ENCODE data around the gene PCBP4.
"Not testable (repeated sequence)": the region's sequence is repeated elsewhere in the genome, so short reads cannot be mapped to it uniquely, and the experiment has no call there.

Gene PCBP4

DNA sequence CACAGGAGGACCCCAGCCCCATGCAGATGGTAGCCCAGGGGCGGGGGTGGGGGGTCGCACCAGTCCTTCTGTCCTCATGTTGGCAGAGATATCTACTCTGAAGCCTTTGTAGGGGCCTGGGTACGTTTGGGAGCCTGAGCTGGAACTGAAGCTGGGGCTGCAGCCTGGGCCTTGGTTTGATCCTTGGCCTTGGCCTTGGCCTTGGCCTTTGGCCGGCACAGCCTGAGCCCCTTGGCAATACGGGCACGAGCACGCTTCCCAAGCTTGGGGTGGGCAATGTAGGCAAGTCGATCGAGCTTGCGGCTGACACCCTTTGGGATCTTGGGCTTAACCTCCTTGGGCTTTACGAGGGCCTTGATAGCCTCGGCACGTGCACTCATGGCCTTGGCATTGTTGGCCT lies 26.4 kb upstream of the PCBP4 start:
- not testable (repeated sequence) for DNase-seq

DNA sequence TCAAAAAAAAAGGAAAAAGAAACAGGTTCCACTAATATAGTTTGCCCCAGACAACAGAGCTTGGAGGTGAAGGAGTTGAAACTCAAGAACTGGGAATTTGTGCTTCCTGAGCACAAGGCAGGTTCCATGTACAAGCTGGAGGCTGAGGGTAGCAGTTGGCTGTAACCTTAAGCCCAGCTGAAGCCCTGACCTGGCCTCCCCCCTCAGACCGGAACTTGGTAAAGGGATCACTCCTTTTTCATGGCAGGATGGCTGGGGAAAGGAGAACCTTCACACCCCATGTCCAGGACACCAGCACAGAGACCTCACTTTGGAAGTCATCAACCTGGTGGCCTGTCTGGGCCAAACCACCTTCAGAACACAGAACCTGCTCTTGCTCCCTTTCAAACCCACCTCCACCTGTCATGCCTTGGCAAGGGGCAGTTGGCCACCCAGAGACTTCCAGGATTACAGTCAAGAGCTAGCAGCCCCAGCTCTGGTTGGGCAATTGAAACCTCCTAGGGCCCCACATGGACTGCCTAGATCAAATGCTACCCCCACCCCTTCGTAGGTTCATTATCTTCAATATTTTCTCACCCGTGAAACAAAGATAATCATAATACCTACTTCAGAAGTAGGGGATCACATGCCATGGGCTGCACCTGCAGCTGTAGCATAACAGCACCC lies 24.9 kb upstream of the PCBP4 start:
- DNase-seq: no peak

DNA sequence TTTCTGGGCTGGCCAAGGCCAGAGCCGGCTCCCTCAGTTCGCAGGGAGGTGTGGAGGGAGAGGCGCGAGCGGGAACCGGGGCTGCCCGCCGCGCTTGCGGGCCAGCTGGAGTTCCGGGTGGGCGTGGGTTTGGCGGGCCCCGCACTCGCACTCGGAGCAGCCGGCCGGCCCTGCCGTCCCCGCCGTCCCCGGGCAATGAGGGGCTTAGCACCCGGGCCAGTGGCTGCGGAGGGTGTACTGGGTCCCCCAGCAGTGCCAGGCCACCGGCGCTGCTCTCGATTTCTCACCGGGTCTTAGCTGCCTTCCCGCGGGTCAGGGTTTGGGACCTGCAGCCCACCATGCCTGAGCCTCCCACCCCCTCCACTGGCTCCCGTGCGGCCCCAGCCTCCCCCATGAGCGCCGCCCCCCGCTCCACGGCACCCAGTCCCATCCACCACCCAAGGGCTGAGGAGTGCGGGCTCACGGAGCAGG lies 23.3 kb upstream of the PCBP4 start:
- DNase-seq: not testable (repeated sequence)

DNA sequence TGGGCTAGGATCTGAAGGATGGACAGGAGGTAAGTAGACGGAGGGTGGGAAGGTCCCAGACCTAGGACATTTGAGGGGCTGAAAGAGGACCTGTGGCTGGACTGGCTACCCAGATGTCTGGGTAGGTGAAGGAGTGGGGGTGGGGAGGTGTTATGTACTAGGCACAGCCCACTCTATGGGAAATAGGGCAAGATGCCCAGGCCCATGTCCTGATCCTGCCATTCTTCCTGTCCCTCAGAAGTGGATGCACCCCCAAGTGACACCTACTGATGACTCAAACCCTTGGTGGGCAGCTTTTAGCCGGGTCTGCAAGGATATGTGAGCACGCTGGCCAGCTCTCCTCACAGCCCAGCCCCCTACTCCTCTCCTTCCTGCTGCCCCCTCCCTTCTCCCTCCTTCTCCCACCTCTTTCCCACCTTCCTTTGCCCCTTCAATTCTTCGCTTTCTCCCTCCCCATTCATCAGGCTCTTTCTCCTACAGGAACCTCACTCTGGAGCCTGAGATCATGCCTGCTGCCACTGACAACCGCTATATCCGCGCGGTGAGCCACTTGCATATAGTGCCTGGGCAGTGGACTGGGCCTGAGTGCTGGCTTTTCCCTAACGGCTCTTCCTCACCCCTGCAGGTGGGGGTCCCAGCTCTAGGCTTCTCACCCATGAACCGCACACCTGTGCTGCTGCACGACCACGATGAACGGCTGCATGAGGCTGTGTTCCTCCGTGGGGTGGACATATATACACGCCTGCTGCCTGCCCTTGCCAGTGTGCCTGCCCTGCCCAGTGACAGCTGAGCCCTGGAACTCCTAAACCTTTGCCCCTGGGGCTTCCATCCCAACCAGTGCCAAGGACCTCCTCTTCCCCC lies 21.3 kb upstream of the PCBP4 start:
- DNase-seq: no peak

DNA sequence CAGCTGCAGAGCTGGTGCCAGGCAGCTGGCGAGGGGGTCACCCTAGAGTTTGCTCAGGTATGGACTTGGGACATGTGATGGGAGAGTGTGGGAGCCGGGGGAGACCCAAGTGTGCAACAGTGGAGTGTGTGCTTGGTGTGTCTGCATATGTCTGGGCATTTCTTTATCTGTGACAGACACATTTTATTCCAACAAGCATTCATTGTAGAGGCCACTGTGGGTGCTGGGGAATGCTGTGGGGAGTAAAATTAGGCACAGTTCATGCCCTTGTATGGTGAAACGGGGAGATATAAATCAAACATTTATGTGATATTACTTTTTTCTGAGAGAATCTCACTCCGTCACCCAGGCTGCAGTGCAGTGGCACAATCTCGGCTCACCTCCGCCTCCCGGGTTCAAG lies 20.3 kb upstream of the PCBP4 start:
- no peak for DNase-seq

DNA sequence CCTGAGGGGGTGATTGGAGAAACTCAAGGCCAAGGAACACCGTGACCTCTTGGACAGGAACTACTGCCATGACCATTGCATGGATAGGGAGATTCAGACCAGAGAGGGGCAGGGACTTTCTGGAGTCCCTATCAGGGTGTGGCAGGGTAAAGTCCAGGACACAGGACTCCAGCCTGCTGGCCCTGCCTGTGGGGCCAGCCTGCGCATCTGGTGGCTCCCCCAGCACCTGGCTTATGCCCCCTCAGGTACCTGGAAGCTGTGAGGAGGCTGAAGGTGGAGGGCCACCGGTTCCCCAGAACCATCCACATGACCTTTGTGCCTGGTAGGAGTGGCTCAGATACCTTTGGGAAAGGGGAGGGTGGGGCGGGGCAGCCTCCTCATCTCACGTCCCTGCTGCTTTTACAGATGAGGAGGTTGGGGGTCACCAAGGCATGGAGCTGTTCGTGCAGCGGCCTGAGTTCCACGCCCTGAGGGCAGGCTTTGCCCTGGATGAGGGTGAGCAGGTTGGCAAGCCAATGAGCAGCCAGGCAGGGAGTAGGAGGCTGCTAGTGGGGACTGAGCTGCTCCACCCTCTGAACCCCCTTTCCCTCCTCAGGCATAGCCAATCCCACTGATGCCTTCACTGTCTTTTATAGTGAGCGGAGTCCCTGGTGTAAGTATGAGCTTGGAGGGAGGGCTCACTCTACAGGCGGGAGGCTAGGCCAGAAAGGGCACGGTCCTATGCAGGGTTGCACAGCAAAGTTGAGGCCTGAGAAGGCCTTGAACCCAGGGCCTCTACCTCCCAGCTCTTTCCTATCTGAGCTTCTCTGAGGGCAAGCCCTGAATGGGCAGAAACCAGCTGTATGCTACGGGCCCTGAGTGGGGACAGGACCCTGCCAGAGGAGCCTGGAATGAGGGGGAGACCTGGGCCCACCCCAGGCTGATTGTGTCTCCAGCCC lies 19.0 kb upstream of the PCBP4 start:
- DNase-seq: no peak

DNA sequence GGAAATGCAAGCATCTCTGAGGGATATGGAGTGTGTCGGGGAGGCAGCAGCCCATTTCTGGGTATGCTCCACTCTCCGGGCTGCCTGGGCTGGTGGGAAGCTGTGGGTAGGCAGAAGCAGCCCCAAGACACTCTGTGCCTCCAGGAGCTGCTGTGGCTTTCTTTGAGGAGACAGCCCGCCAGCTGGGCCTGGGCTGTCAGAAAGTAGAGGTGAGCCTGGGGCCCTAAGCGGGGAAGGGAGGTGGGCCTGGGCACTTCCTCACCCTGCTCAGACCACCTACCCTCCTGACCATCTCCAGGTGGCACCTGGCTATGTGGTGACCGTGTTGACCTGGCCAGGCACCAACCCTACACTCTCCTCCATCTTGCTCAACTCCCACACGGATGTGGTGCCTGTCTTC lies 17.8 kb upstream of the PCBP4 start:
- no peak for DNase-seq

DNA sequence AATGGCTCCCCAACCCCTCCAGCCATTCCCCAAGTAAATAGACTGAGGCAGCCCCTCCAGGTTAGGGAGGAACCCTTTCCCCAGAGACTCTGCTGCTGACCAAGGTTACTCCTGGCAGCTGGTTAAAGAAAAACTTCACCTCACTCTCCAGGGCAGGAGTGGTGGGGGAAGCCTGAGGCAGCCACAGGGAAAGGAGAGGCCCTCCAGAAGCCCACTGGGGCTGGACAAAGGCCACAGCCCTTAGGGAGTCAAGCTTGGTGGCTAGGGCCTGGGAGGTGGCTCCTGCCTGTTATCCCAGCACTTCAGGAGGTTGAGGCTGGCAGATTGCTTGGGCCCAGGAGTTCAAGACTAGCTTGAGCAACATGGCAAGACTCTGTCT lies 17.0 kb upstream of the PCBP4 start:
- DNase-seq: no peak

DNA sequence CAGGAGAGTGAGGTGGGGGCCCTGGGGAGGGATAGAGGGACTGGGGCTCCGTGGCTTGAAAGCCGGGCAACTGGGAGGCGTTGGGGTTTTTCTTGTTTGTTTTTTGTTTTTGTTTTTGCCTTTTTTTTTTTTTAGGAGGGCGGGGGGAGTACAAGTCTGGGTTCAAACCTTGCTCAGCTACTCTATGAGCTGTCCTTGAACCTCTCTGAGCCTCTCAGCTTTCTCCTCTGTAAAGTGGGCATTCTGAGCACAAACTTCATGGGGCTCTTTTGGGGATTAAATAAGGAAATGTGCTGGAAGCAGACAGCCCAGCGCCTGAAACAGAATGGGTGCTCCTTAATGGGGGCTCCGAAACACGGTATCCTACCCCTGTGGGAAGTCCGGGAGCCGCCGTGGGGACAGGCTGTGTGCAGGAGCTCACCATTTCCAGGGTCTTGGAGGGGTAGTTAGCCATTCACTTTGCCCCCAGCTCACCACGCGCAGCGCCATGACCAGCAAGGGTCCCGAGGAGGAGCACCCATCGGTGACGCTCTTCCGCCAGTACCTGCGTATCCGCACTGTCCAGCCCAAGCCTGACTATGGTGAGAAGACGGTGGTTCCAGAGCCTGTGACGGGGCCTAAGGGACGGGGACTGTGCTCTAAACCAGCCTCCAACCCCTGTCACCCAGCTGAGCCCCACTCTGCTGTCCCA lies 16.5 kb upstream of the PCBP4 start:
- no peak for DNase-seq

DNA sequence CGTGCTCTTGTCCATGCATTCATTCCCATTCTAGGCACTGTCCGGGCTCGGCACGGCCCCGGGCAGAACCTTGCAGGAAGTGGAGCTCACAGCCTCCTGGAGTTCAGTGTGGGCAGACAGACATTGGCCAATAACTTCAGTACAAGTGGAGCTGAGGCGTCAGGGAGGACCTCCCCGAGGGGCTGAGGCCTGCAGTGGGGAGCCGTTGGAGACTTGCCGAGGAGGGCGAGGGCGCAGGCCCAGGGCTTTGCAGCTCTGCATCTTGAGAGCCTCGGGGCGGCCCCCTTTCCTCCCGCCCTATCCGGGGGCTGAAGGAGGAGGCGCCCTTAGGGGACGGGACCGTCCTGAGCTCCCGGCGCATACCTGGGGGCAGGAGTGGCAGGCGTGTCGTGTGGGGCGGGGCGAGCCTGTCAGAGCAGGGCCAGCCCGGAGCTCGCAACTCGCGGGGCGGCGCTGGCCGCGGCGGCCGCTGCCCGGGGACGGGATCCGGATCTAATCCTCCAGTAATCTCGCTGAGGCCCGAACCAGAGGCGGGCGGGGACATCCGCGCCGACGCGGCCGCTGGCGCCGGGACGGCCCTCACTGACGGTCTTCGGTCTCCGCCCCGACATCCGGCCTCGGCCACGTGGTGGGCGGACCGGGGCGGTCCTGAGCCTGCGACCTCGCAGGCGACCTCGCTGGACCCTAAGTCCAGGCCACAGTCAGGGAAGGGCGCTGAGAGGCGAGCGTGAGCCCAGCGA lies 15.8 kb upstream of the PCBP4 start, which contains the start of gene ACY1:
ACY1 (plus strand) TSS at position 698 of the 740 bp plus-strand sequence. CDS start 530 bp downstream, outside the sequence.
- DNase-seq: peak; percentile 76

DNA sequence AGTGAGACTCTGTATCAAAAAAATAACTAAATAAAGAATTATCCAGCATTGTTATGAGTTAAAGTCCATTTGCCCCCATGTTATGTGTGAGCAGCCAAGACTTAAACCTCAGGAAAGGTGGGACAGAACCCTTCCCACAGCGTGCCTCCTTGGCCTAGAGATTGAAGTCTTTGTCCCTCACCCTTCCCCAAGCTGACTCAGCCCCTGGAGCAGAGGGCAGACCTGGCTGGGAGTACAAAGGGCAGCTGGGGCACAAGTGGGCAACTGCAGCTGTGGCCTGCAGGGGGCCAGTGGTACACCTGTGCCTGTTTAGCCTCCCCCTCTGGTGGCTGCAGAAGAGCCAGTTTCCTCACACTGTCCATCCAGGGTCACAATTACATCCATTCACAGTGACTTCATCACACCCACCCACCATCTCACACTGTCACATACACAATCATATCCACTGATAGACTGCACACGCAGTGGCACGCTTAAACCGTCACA lies 15.1 kb upstream of the PCBP4 start:
- DNase-seq: peak; percentile 38

DNA sequence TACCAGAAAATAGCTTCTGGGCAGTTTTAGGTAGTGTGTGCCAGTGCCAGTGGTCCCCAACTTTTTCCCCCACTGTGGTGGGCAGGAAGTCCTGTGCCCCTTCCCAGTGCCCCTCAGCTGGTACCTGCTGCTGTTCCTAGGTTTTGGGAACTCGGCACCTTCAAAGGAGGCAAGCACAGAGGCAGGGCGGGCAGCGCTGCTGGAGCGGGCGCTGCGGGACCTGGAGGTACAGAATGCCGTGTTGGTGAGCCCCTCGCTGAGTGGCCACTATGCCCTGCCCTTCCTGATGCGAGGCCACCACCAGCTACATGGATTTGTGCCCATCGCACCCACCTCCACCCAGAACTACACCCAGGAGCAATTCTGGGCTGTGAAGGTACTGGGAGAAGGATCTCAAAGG lies 13.0 kb upstream of the PCBP4 start:
- no peak for DNase-seq

DNA sequence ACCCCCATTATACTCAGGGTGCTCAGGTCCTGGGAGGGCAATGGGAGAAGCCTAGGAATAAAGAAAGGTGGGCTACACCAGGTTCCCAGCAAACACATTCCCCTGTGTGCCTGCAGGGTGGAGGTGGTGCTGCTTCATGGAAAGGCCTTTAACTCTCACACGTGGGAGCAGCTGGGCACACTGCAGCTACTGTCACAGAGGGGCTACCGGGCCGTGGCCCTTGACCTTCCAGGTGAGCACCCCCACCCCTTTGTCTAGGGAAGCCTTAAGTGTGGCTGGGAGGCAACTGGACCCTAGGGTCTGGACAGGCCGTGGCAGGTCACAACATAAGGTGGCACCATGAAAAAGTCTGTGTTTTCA lies 10.9 kb upstream of the PCBP4 start:
- no peak for DNase-seq

DNA sequence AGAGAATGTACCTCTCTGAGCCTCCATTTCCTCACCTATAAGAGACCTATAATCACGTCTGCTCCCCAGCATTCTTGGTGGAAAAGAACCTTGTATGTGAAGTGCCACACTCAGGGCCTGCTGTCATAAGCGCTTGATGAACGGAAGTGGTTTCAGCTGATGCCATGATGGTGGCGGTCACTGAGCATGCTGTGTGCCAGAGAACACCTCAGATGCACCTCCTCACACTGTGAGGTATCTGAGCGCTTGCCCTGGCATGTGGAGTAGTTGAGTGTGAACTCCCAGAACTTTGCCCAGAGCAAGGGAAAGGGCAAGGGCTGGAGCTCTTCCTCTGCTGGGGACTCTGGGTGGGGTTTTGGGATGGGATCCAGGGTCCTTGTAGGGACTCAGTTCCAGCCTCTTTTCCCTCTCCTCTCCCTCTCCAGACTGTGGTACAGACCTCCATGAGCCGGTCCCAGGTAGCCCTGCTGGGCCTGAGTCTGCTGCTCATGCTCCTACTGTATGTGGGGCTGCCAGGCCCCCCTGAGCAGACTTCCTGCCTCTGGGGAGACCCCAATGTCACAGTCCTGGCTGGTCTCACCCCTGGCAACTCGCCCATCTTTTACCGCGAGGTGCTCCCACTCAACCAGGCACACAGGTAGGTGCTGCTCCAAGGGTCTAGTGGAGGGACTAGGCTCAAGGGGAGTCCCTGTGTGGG lies 10.3 kb upstream of the PCBP4 start:
- peak; percentile 51 for DNase-seq

DNA sequence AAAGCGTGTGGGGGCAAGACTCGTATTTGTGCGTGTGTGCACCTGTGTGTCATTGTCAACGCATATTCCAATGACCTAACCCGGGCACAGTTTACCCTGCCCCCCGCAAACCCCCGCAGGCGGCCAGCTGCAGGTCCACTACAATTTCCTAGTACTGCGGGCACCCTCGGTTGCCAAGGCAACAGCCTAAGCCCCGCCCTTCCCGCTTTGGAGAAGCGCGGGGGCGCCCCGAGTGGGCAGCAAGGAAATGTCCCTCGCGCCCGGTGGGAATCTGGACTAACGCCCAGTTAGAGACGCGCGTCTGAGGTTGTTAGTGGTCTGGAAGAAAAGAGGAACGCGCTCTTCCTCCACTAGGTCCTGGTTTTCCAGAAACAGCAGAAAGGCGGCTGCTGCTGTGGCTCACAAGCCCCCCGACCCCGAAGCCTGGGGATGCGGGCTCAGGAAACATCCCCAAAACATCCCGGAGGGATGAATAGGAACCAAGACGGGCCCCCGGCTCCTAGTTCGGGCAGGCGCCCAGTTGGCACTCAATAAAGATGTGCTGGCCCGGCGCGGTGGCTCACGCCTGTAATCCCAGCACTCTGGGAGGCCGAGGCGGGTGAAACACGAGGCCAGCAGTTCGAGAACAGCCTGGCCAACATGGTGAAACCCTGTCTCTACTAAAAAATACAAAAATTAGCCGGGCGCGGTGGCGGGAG lies 8.7 kb upstream of the PCBP4 start:
- peak; percentile 48 for DNase-seq

DNA sequence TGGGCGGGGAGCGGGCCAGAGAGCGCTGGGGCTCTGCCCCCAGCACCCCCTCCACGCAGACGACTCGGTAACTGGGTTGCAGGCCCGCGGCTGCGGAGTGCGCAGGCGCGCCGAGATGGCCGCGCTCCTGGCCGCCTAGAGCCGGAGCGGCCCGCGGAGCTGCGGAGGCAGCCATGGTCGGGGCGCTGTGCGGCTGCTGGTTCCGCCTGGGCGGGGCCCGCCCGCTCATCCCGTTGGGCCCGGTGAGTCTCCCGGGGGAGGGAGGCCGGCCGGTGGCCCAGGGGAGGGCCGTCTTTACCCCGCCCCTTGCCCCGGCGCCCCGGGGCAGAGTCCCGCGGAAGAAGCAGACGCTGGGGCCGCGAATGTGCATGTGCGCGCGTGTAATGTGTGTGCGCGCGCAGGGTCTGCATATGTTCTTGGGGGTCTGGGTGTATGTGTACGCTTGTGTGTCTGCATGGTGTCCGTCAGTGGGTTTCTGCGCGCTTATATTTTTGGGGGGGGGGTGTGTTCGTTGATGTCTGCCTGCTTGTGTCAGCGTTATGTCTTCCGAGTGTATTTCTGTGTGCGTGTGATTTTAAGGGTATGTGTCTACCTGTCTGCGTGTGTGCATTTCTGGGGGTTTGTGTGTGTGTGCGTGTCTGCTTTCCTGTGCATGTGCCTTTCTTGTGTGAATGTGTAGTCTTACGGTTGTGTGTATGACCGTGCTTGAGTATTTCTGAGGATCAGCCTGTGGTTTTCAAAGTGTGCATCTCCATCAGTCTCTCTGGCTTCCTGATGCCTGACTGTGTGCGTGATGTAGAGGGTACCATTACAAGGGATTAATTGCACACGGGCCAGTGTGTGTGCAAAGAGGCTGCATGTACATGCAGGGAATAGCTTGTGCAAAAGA lies 8.0 kb upstream of the PCBP4 start, which contains the start of gene ABHD14A:
ABHD14A (plus strand) TSS at position 102 of the 889 bp plus-strand sequence; CDS start at position 174, 72 bp downstream.
- peak; percentile 80 for DNase-seq

DNA sequence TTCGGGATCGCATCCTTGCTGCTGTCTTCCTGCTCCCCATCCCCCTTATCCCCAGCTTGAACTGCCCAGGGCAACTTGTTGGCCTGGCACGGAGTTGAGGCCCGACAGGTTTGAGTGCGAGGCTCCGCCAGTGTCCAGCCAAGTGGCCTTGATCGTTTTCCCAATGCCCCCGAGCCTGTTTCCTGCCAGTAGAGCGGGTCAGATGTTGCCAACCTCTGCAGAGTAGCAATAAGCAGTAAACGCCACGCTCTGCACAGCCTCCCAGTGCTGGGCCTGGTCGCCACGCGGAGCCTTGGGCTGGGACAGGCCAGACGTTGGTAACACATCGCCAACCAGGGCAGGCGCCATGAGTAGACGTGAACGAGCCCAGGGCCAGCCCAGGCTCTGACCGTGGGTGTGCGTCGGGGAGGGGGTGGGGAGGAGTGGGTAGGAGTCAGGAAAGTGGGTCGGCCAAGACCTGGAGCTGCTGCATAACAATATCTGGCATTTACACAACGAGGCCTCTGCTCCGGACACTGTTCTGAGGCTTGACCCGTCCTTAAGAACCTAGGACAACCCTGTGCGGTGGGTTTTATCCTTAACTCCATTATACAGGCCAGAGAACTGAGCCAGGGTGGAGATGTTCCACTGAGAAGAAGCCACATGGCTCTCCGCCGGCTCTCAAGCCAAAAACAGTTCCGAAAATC lies 7.2 kb upstream of the PCBP4 start:
- DNase-seq: peak; percentile 27

DNA sequence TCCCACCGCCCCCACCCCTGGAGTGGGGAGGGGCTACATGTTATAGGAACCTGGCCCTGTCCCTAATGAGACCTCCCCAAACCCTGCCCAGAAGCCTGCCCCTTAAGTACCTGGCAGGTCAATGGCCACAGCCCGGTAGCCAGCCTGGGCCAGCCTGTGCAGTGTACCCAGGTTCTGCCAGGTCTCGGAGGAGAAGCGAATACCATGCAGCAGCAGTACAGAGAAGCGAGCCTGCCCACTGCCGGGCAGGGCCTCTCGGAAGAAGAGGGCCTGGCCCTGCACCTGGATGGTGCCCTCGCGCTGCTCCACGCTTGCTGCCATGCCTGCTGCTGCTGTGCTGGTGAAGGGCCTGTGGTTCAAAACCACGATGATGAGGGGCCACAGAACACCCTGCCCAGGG lies 4.1 kb upstream of the PCBP4 start:
- no peak for DNase-seq

Data from CD4-positive, alpha-beta T cell treated with Interleukin-17A for 4 hours (primary cell).